Ecto neural progenitor cell (in vitro differentiated cells): ENCODE data around the gene CMTM6.
"Not testable (repeated sequence)": the region's sequence is repeated elsewhere in the genome, so short reads cannot be mapped to it uniquely, and the experiment has no call there.

Source experiments
- DNase-seq: peaks from one replicate; pipeline ENCODE4 v3.0.0-alpha.2; 2018; ENCODE audit warnings: low spot score

The CMTM6 gene

DNA sequence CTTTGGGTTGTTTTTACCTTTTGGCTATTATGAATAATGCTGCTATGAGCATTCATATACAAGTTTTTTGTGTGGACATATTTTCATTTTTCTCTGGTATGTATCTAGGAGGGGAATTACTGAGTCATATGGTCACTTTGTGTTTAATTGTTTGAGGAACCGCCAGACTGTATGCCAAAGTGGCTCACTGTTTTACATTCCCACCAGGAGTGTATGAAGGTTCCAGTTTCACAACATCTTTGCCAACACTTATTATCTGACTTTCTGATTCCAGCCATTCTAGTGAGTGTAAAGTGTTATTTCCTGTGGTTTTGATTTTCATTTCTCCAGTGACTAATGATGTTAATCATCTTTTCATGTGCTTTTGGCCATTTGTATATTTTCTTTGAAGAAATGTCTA is 59.2 kb downstream of the CMTM6 start:
- no peak for DNase-seq

DNA sequence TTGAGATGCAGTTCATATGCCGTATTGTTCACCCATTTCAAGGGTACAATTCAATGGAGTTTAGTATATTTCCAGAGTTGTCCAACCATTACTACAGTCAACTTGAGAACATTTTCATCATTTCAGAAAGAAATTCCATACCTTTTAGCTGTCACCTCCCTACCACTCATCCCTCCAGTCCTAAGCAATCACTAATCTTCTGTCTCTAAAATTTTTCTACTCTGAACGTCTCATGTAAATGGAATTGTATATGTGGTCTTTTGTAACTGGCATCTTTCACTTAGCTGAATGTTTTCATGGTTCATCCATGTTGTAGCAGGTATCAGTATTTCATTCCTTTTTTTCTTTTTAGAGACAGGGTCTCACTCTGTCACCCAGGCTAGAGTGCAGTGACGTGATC is 59.9 kb downstream of the CMTM6 start:
- no peak for DNase-seq

DNA sequence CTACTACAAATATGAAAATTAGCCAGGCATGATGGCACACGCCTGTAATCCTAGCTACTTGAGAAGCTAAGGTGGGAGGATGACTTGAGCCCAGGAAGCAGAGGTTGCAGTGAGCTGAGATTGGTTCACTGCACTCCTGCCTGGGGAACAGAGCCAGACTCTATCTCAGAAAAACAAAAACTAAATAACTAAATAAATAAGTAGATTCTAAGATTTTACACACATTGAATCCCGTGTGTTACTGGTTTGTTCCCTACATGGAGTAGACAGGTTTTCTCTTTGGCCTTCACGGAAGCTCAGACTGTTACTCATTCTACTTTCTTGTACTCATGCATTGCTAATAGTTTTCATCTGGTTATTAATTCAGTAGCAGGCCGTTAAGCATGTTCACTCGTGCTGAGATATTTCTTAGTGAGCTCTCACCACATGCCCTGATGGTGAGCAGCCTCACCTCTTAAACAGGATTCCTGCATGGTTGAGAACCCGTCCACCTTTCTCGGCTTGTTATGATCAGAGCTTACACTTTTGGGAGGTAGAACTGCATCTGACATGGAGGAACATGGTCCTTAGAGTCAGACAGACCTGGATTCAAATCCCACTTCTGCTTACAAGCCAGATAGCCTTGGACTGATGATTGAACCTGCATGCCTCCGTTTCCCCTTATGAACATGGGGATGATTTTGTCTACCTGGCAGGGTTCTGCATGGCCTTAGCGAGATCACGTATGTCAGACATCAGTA is 61.9 kb downstream of the CMTM6 start:
- no peak for DNase-seq

DNA sequence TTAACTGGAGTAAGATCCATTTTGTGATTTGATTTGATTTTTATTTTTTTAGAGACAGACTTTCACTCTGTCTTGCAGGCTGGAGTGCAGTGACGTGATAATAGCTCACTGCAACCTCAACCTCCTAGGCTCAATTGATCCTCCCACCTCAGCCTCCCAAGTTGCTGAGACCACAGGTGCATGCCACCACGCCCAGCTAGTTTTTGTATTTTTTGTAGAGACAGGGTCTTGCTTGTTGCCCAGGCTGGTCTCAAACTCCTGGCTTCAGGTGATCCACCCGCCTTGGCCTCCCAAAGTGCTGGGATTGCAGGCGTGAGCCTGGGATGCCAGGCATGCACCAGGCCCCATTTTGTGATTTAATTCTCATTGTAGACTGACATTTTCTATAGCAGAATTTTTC is 63.2 kb downstream of the CMTM6 start:
- not testable (repeated sequence) for DNase-seq

DNA sequence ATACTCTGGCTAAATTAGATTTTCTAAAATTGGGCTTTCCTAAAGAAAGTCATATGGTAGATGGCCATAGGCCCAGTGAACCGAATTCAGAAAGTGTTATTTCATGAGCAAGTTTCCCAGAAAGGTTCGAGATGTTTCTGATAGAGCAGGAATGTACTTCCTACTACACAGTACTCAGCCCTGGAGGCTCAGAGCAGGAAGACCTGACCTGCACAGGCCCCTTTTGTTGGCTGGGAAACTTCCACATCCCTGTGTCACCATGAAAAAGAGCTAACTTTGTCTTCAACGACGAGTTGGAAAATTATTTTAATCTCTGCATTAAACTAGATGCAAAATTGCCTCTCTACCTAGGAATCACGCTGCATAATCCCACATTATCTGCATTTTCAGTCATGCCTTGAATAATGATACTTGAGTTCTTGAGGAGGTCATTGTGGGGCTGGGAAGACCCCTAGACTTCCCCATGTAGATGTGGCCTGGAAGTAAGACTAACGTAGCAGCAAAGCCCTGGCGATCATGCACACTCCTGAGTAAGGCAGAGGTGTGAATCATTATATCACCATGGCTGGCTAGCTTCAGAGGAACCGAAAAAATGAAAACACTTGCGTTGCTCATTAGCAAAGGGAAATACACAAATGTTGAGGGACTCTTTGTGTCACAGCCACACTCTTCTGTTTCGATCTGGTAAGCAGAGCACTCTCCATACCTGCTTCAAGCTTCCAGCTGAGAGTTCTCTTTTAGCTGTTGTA is 63.9 kb downstream of the CMTM6 start:
- DNase-seq: no peak

DNA sequence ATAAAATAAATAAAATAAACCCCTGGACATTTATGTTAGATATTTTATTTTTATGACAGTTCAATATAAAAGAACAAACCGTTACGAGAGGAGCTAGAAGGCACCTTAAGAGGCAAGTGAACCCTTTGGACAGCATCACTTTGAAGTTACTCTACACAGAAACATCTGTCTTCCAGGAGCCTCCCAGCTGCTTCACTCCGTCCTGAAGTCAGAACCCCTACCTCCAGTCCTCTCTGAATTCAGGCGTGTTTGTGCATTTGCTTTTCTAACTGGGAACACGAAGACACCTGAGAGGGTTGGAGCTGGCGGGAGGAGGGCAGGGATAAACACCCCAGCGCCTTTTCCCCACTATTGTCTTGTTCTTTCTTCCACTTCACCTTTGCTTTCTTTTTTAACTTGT is 64.8 kb downstream of the CMTM6 start:
- no peak for DNase-seq

DNA sequence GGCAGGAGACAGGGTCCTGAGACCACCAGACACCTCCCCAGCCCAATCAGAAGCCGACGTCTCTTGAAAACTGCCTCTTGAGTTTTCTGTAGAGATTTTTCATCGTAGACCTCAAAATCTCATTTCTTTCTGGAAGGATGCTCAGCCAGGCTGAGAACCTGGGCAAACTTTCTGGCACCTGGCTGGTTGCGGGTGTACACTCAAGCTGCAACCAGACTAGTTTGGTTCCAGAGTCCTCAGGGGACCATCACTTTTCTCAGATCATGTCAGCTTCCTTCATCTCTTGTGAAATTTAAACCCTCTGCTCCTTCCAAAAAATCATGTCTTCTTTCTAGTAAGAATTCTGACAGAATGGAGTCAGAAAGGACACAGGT is 65.8 kb downstream of the CMTM6 start:
- no peak for DNase-seq

DNA sequence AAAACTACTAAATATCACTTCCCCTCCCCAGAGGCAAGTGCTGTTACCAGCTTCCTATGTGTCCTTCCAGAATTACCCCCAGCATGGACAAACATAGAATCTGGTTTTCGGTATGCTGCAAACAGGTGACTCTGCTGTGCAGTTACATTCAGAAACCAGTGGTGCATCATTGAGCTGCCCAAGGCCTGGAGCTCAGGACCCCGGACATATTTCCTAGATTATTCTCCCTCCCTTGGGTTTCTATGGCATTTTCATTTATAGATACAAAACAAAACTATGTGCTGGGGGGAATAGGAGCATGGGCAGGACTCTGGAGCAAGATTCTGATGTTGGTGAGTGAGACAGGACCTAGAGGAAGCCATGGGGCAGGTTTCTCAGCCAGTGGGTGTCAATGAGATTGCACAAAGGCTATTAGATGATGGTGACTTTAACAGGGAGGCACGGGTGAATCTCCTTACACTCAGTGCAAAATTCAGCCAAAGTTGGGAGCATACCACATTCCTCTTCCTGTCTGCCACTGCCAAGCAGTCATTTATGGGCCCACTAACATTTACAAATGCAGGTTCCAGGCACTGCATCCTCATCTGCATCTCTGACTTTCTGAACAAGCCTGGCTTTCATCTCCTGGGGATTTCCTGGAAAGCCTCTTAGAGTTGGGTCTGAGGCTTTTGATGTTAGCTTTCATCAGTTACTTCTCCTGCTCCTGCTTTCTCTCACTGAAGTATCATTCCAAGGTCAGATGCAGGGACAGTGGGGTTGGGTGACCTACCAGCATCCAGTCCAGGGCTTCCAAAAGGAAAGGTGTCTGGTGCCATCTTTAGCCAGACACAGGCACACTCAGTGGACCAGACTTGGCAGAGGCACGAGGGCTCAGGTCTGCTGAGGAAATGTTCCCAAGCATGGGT is 66.5 kb downstream of the CMTM6 start:
- DNase-seq: no peak

DNA sequence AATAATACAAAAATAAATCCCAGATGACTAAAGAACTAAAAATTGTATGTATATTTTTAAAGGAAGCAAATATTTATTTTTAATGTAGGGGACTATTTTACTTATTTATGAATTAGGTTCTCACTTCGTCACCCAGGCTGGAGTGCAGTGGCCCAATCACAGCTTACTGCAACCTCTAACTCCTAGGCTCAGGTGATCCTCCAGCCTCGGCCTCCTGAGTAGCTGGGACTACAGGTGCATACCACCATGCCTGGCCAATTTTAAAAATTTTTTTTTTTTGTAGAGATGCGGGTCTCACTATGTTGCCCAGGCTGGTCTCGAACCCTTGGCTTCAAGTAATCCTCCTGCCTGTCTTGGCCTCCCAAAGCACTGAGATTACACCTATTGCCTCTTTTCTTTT is 68.4 kb downstream of the CMTM6 start:
- DNase-seq: no peak

DNA sequence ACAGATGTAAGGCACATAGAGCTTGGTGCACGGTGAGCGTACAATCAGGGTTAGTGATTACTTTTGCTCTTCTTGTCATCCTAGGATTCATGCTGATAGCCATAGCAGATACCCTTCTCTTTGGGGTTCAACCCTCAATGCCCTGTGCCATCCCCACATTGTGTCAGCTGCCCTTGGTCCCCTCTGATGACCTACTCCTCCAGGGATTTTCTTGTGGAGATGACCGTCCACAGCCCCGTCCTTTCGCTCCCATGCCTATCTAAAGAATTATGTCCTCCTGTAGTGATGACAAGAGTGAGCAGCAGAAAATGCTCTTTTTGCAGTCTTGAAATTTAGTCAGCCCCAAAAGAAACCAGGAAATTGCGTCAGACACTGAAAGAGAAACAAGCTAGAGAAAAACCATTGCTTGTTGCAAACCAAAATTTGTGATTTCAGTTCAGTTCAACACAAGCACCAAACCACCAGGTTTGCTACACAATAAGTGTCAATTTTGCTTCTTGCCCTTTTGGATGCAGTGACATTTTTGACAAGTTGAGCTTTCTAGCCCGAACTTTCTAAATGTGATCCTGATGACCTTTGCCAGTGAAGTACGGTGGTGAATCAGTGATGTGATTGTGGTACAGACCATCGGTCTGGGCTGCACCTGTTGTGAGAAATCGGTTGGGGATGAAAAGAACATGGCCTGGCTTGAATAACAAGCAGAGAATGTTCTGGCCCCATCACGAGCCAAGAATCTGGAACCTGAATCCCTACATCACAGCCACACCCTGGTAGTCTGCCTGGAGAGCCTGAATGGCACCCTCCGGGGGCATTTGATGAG is 69.7 kb downstream of the CMTM6 start:
- no peak for DNase-seq

DNA sequence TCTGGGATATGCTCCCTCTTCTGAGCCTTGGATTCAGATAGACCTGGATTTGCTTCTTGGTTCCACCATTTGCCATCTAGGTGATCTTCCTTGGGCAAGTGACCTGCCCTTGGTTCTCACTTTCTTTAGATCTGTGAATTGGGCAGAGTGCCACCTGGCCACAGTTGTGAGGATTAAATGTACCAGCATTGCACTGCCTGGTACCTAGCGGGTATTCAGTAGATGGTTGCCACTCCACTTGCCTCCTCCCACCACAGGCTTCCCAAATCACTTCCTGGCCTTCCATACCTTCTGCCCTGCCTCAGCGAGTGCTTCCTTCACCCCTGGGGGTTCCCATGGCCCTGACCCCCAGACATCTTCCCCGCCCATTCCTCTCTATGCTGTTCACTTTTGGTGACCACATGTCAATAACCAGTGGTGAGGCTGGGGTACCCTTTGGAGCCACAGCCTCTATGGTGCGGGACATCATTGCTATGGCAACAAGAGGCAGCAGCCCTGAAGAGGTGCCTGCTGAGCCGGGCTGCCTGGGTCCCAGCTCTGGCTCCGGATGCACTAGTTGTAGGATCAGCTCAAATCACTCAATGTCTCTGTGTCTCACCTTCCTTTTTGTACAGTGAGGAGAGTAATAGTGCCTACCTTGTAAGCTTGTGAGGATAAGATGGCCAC is 70.5 kb downstream of the CMTM6 start:
- DNase-seq: no peak

DNA sequence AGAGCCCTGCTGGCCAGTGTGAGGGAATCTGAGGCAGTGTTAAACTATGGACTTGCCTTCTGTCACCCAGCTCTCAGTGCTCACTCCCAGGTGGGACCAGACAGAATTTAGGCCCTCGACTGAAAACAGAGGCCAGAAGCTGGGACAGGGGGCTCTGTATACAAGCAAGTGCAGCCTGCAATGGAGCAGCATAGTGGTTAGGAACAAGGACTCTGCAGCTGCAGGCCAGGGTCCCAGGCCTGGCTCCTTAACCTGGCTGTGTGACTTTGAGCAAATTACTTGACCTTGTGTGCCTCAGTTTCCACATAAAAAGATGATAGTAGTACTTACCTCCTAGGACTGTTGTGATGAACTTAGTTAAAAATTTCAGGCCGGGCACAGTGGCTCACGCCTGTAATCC is 71.2 kb downstream of the CMTM6 start:
- no peak for DNase-seq
